DMS114 treated with DMSO at 0.1 percent for 48 hours (cell line): ENCODE data around the gene PRR12.
"Not testable (repeated sequence)": the region's sequence is repeated elsewhere in the genome, so short reads cannot be mapped to it uniquely, and the experiment has no call there.

Source experiments
- DNase-seq: peaks from one replicate; lab custom pipeline; 2025; ENCODE audit not compliant: unreplicated experiment; lab: John Stamatoyannopoulos, UW

Gene PRR12

DNA sequence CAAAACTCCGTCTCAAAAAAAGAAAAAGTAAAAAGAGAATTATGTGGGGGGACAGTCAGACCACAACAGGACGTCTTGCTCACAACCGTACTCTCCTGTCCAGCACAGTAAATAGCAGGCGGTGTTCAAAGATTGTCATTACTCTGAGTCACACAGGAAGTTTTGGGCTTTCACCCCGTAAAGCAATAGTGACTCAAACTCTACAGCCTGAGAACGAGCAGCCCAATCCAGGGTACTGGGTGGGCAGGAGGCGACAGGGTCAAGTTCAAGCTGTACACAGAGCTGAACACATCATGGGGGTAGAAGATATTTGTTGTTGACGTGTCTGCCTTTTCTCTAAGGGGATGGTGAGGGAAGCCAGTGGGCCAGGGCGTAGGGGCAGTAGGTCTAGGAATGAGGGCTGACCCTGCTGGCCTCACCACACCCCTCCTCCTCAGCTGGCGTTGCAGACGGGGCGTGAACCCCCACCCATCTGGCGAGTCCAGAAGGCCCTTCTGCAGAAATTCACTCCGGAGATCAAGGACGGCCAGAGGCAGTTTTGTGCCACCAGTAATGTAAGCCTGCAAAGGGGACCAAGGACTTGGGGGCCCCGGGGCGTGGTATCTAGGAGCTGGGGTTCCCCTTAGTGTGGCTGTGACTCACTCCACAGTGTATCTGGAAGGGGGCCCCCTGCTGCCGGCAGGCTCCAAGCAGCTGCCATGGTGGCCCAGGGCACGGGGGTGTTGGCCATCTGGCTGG is 23.3 kb downstream of the PRR12 start:
- DNase-seq = no peak

GRCh38 chr19:49615861-49616260 is 24.9 kb downstream of the PRR12 start:
- DNase-seq = no peak

DNA sequence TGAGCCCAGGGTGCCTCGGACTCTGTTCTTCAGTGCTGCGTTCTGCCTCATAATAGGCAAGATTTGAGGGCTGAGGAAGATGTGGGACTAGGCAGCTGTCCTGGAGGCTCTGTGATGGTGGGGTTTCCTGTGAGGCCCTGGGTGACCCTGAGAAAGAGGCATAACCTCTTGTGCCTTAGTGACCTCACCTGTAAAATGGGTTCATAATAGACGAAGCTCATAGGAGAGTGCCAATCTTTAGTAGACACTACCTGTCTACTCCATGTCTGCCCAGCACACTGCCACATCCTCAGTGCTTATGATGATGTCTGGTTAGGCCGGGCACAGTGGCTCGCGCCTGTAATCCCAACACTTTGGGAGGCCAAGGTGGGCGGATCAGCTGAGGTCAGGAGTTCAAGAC is 25.6 kb downstream of the PRR12 start:
- no peak for DNase-seq

DNA sequence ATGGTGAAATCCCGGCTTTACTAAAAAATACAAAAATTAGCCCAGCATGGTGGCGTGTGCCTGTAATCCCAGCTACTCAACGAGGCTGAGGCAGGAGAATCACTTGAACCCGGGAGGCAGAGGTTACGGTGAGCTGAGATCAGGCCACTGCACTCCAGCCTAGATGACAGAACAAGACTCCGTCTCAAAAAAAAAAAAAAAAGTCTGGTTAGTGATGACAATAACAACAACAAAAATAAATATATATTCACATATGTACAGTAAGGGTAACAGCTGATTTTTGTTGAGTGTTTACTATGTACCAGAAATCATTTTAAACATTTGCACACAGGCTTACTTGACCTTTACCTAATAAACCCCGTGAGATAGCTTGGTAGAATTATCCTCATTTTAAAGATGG is 26.0 kb downstream of the PRR12 start:
- no peak for DNase-seq

- DNase-seq = not testable (repeated sequence)
Observed at GRCh38 chr19:49617860-49618259, 26.9 kb downstream of the PRR12 start.

- DNase-seq = no peak
Observed at GRCh38 chr19:49624967-49625910, 34.3 kb downstream of the PRR12 start.

DNA sequence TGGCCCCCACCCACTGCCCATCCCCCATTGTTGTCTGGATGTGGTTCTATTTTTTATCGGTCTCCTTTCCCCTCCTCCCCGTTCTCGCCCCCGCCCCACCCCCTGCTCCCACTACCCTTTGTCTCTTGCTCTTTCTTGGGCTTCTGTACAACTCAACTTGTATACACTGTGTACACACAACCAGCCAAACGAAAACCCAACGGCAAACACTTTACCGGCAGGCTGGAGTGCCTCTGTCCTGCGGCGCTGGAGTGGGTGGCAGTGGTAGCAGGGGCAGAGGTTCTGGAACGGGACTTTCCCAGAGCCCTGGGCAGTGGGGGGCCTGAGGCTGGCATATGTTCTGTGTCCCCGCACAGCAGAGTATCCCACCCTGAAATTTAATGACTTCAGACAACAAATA is 35.2 kb downstream of the PRR12 start:
- no peak for DNase-seq

- no peak for DNase-seq
Observed at GRCh38 chr19:49629659-49630058, 38.7 kb downstream of the PRR12 start.

GRCh38 chr19:49631014-49631588 is 40.1 kb downstream of the PRR12 start:
- peak; percentile 13 for DNase-seq

GRCh38 chr19:49631610-49632192 is 40.7 kb downstream of the PRR12 start:
- DNase-seq = no peak

- DNase-seq = no peak
Observed at GRCh38 chr19:49632576-49632975, 41.6 kb downstream of the PRR12 start.

GRCh38 chr19:49633273-49633672 is 42.3 kb downstream of the PRR12 start:
- DNase-seq = not testable (repeated sequence)

- DNase-seq = no peak
Observed at GRCh38 chr19:49635530-49636232, 44.7 kb downstream of the PRR12 start.

DNA sequence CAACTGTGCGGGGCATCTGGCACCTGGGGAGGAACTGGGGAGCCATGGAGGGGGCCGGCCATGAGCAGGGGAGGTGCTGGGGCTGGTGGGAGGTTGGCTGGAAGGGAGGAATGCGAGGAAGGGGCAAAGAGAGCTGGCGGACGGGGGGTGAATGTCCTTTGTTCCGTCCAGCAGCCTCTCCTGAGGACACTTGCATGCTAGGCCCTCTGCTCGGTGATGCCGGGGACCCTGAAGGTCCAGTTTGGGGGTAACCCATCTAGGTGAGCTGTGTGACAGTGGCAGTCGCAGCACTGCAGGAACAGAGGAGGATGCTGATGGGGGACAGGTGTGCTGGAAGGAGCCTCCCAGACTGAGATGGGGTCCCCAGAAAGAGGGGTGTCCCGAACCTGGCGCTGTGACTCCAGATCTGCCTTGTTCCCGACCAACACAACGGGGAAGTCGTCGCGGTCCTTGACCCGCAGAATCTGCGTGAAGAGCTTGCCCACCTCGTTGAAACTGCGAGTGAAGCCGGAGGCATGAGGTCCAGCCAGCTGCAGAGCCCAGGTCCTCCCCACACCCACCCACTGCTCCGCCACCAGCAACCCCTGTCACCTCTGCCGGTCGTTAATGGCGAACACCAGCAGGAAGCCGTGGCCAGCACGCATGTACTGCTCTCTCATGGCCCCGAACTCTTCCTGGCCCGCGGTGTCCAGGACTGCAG is 45.4 kb downstream of the PRR12 start:
- no peak for DNase-seq

GRCh38 chr19:49637821-49638738 is 47.1 kb downstream of the PRR12 start:
- no peak for DNase-seq

GRCh38 chr19:49639401-49640112 is 48.6 kb downstream of the PRR12 start:
- DNase-seq = no peak

GRCh38 chr19:49640113-49640898 is 49.3 kb downstream of the PRR12 start, which contains the start of gene RRAS:
RRAS (minus strand) TSS chr19:49640143; CDS start chr19:49640098, 45 bp downstream.
- DNase-seq = peak; percentile 97
